PC-3 (cell line): Measurements from ENCODE around the gene ATF5.

ENCODE experiments used
- CTCF ChIP-seq: fragments of 300-600 bp; sonication (generic); conservative IDR thresholded peaks from 2 replicates; pipeline ENCODE4 v1.5.1; 2017; ENCODE audit warnings: antibody characterized with exemption, low read depth, mild to moderate bottlenecking, low read length
- EZH2 ChIP-seq: fragments of 300-600 bp; sonication (generic); IDR thresholded peaks from one replicate; pipeline ENCODE4 v1.6.1; 2017; ENCODE audit warnings: antibody characterized with exemption, mild to moderate bottlenecking, low read length; ENCODE audit not compliant: unreplicated experiment
- EZH2phosphoT487 ChIP-seq: fragments of 300-600 bp; sonication (generic); IDR thresholded peaks from 2 replicates; pipeline ENCODE4 v1.6.1; 2018; ENCODE audit warnings: mild to moderate bottlenecking, antibody characterized with exemption, low read length, borderline replicate concordance

DNA sequence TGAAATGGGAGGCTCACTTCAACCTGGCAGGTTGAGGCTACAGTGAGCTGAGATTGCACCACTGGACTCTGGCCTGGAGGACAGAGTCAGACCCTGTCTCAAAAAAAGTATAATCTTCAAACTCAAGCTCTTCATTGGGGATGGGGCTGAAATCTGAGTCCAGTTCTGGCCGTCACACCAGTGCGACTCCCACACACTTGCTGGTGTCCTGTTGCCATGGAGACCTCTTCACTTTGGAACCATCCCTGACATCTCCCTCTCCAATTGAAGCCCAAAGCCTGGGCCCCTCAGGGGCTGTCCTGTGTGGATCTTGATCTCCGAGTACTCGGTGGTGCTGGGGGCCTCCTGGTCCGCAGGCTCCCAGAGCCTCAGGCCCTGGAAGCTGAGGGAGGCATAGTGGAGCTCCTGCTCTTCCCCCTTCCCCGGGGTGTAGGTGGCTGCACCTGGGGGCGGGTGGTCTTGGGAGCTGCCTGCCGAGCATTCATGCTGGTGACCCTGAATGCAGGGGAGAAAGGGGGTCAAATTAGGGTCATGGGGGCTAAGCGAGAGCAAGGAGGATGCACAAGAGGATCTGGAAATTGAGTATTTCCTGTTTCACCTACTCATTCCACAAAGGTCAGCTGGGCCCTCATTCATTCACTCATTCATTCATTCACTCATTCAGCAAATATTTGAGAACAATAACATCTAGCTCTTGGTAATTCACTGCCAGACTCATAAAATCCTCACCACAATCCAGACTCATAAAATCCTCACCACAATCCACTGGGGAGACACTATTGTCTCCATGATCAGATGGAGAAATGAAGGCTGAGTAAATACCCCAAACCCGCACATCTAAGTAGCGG, 21.0 kb downstream of the ATF5 start:
- no peak for TF ChIP-seq EZH2
- TF ChIP-seq CTCF: no peak
- no peak for TF ChIP-seq EZH2phosphoT487
